Testis (tissue), 2 donors: Measurements from ENCODE around the gene RASAL1.

Experiments
- POLR2A ChIP-seq: fragments of 450-650 bp; IDR thresholded peaks from one replicate; pipeline ENCODE4 v1.6.1; 2017; ENCODE audit warnings: antibody characterized with exemption, mild to moderate bottlenecking, moderate library complexity
- TF ChIP-seq, protein P1 (sequence below), 3 experiments: fragments of 450-650 bp in 2 of 3; fragments of 200-600 bp in 1 of 3; sonication (generic) in 1 of 3; IDR thresholded peaks; one replicate each; pipeline ENCODE4 v1.5.1; 2016 to 2019; ENCODE audit warnings: antibody characterized with exemption in 3 of 3, mild to moderate bottlenecking in 2 of 3, moderate library complexity in 1 of 3

DNA sequence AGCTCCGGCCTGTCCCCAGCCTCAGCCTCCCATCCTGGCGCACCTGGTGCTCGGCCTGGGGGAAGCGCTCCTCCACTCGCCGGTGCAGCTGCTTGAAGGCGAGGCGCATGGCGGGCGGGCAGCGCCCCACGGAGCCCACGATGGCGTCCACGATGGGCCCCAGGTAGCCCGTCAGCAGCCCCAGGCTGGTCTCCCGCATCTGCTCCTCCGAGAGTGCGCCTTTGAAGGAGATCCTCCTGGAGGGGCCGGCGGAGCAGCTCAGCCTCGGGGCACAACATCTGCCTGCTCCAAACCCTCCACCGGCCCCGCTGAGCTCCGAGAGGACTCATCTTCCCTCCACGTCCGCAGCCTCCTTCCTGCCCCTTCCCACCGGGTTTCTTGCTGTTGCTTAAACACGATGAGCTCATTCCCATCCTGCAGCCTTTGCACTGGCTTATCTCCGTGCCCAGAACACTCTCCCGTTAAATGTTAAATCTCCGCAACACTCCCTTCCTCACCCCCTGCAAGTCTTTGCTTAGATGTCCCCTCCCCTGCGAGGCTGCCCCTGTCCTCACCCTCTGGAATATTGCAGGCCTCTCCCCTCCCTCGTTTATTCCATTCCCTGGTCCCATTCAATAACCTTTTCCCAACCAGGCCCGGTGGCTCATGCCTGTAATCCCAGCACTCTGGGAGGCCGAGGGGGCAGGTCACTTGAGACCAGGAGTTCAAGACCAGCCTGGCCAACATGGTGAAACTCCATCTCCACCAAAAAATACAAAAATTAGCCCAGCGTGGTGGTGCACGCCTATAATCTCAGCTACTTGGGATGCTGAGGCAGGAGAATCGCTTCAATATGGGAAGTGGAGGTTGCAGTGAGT, 23.3 kb downstream of the RASAL1 start:
- TF ChIP-seq, protein P1, sequence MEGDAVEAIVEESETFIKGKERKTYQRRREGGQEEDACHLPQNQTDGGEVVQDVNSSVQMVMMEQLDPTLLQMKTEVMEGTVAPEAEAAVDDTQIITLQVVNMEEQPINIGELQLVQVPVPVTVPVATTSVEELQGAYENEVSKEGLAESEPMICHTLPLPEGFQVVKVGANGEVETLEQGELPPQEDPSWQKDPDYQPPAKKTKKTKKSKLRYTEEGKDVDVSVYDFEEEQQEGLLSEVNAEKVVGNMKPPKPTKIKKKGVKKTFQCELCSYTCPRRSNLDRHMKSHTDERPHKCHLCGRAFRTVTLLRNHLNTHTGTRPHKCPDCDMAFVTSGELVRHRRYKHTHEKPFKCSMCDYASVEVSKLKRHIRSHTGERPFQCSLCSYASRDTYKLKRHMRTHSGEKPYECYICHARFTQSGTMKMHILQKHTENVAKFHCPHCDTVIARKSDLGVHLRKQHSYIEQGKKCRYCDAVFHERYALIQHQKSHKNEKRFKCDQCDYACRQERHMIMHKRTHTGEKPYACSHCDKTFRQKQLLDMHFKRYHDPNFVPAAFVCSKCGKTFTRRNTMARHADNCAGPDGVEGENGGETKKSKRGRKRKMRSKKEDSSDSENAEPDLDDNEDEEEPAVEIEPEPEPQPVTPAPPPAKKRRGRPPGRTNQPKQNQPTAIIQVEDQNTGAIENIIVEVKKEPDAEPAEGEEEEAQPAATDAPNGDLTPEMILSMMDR (IDR thresholded peaks at IDR 0.05), result no peak
- no peak for TF ChIP-seq POLR2A
